Measurements from ENCODE around the gene SLC22A1.
"Not testable (repeated sequence)": the region's sequence is repeated elsewhere in the genome, so short reads cannot be mapped to it uniquely, and the experiment has no call there.

Gene SLC22A1

GRCh38 chr6:160124007-160124406, 2.4 kb downstream of the SLC22A1 start:
- Histone ChIP-seq H3K4me3 (ENCODE audit: low read depth in 1 of 2, low read length in 2 of 2) (no peak overlapping the region), H3K27me3 (ENCODE audit: low read depth, low read length) (no peaks in the 10 kb centered on the region), H3K36me3 (ENCODE audit: control insufficient read depth in 1 of 2, insufficient read depth in 2 of 2, low read length in 2 of 2) (no peaks in the 10 kb centered on the region)

GRCh38 chr6:160124605-160125004, 3.0 kb downstream of the SLC22A1 start:
- Histone ChIP-seq H3K36me3 (ENCODE audit: control insufficient read depth in 1 of 2, insufficient read depth in 2 of 2, low read length in 2 of 2) (no peaks in the 10 kb centered on the region), H3K27ac (ENCODE audit: low read length) (no peak overlapping the region), H3K4me1 (ENCODE audit: control insufficient read depth in 1 of 2, insufficient read depth in 2 of 2, low read length in 2 of 2) (no peaks in the 10 kb centered on the region)

More at GRCh38 chr6:160124007-160124406, 2.4 kb downstream of the SLC22A1 start:
- Histone ChIP-seq H3K9me3 (ENCODE audit: control insufficient read depth in 1 of 2, low read length in 2 of 2) (no peaks in the 10 kb centered on the region), H3K4me1 (ENCODE audit: control insufficient read depth in 1 of 2, insufficient read depth in 2 of 2, low read length in 2 of 2) (no peaks in the 10 kb centered on the region), H3K27ac (ENCODE audit: low read length) (no peak overlapping the region)

GRCh38 chr6:160125105-160125504, 3.5 kb downstream of the SLC22A1 start:
- not testable (repeated sequence) for H3K4me3 ChIP-seq (ENCODE audit: low read depth in 1 of 2, low read length in 2 of 2); H3K4me1 ChIP-seq (ENCODE audit: control insufficient read depth in 1 of 2, insufficient read depth in 2 of 2, low read length in 2 of 2); H3K36me3 ChIP-seq (ENCODE audit: control insufficient read depth in 1 of 2, insufficient read depth in 2 of 2, low read length in 2 of 2); H3K27me3 ChIP-seq (ENCODE audit: low read depth, low read length); H3K9me3 ChIP-seq (ENCODE audit: control insufficient read depth in 1 of 2, low read length in 2 of 2); H3K27ac ChIP-seq (ENCODE audit: low read length)

More at GRCh38 chr6:160124605-160125004, 3.0 kb downstream of the SLC22A1 start:
- Histone ChIP-seq H3K4me3 (ENCODE audit: low read depth in 1 of 2, low read length in 2 of 2) (no peak overlapping the region), H3K27me3 (ENCODE audit: low read depth, low read length) (no peaks in the 10 kb centered on the region), H3K9me3 (ENCODE audit: control insufficient read depth in 1 of 2, low read length in 2 of 2) (no peaks in the 10 kb centered on the region)

- no peaks in the 10 kb centered on the region for H3K4me1 ChIP-seq (ENCODE audit: control insufficient read depth in 1 of 2, insufficient read depth in 2 of 2, low read length in 2 of 2)
- no peaks in the 10 kb centered on the region for H3K36me3 ChIP-seq (ENCODE audit: control insufficient read depth in 1 of 2, insufficient read depth in 2 of 2, low read length in 2 of 2)
- no peaks in the 10 kb centered on the region for H3K9me3 ChIP-seq (ENCODE audit: control insufficient read depth in 1 of 2, low read length in 2 of 2)
- no peaks in the 10 kb centered on the region for H3K27me3 ChIP-seq (ENCODE audit: low read depth, low read length)
- no peak overlapping the region for H3K4me3 ChIP-seq (ENCODE audit: low read depth in 1 of 2, low read length in 2 of 2)
- no peak overlapping the region for H3K27ac ChIP-seq (ENCODE audit: low read length)
These were observed 5.9 kb downstream of the SLC22A1 start for GRCh38 chr6:160127270-160128124.

- H3K4me3 ChIP-seq (ENCODE audit: low read depth in 1 of 2, low read length in 2 of 2): no peak overlapping the region
- no peaks in the 10 kb centered on the region for H3K27me3 ChIP-seq (ENCODE audit: low read depth, low read length)
- no peak overlapping the region for H3K27ac ChIP-seq (ENCODE audit: low read length)
- H3K9me3 ChIP-seq (ENCODE audit: control insufficient read depth in 1 of 2, low read length in 2 of 2): no peaks in the 10 kb centered on the region
- H3K4me1 ChIP-seq (ENCODE audit: control insufficient read depth in 1 of 2, insufficient read depth in 2 of 2, low read length in 2 of 2): no peaks in the 10 kb centered on the region
- no peaks in the 10 kb centered on the region for H3K36me3 ChIP-seq (ENCODE audit: control insufficient read depth in 1 of 2, insufficient read depth in 2 of 2, low read length in 2 of 2)
These were observed 6.6 kb downstream of the SLC22A1 start for GRCh38 chr6:160128125-160128683.

- Histone ChIP-seq H3K4me1 (ENCODE audit: control insufficient read depth in 1 of 2, insufficient read depth in 2 of 2, low read length in 2 of 2) (no peaks in the 10 kb centered on the region), H3K27me3 (ENCODE audit: low read depth, low read length) (no peaks in the 10 kb centered on the region), H3K9me3 (ENCODE audit: control insufficient read depth in 1 of 2, low read length in 2 of 2) (no peaks in the 10 kb centered on the region)
These were observed 7.4 kb downstream of the SLC22A1 start for GRCh38 chr6:160128879-160129516.

GRCh38 chr6:160129881-160130615, 8.4 kb downstream of the SLC22A1 start:
- no peaks in the 10 kb centered on the region for H3K36me3 ChIP-seq (ENCODE audit: control insufficient read depth in 1 of 2, insufficient read depth in 2 of 2, low read length in 2 of 2)
- no peaks in the 10 kb centered on the region for H3K4me1 ChIP-seq (ENCODE audit: control insufficient read depth in 1 of 2, insufficient read depth in 2 of 2, low read length in 2 of 2)
- no peak overlapping the region for H3K27ac ChIP-seq (ENCODE audit: low read length)
- no peaks in the 10 kb centered on the region for H3K27me3 ChIP-seq (ENCODE audit: low read depth, low read length)
- no peak overlapping the region for H3K4me3 ChIP-seq (ENCODE audit: low read depth in 1 of 2, low read length in 2 of 2)
- H3K9me3 ChIP-seq (ENCODE audit: control insufficient read depth in 1 of 2, low read length in 2 of 2): no peaks in the 10 kb centered on the region

More at GRCh38 chr6:160128879-160129516, 7.4 kb downstream of the SLC22A1 start:
- Histone ChIP-seq H3K4me3 (ENCODE audit: low read depth in 1 of 2, low read length in 2 of 2) (no peak overlapping the region), H3K27ac (ENCODE audit: low read length) (no peak overlapping the region), H3K36me3 (ENCODE audit: control insufficient read depth in 1 of 2, insufficient read depth in 2 of 2, low read length in 2 of 2) (no peaks in the 10 kb centered on the region)

GRCh38 chr6:160130729-160131484, 9.3 kb downstream of the SLC22A1 start:
- H3K36me3 ChIP-seq (ENCODE audit: control insufficient read depth in 1 of 2, insufficient read depth in 2 of 2, low read length in 2 of 2): no peaks in the 10 kb centered on the region
- H3K27ac ChIP-seq (ENCODE audit: low read length): no peak overlapping the region
- no peak overlapping the region for H3K4me3 ChIP-seq (ENCODE audit: low read depth in 1 of 2, low read length in 2 of 2)
- H3K4me1 ChIP-seq (ENCODE audit: control insufficient read depth in 1 of 2, insufficient read depth in 2 of 2, low read length in 2 of 2): no peaks in the 10 kb centered on the region
- H3K9me3 ChIP-seq (ENCODE audit: control insufficient read depth in 1 of 2, low read length in 2 of 2): no peaks in the 10 kb centered on the region
- no peaks in the 10 kb centered on the region for H3K27me3 ChIP-seq (ENCODE audit: low read depth, low read length)

GRCh38 chr6:160131636-160132296, 10.2 kb downstream of the SLC22A1 start:
- H3K4me3 ChIP-seq (ENCODE audit: low read depth in 1 of 2, low read length in 2 of 2): no peak overlapping the region
- no peaks in the 10 kb centered on the region for H3K9me3 ChIP-seq (ENCODE audit: control insufficient read depth in 1 of 2, low read length in 2 of 2)
- no peaks in the 10 kb centered on the region for H3K36me3 ChIP-seq (ENCODE audit: control insufficient read depth in 1 of 2, insufficient read depth in 2 of 2, low read length in 2 of 2)
- no peaks in the 10 kb centered on the region for H3K27me3 ChIP-seq (ENCODE audit: low read depth, low read length)
- H3K27ac ChIP-seq (ENCODE audit: low read length): no peak overlapping the region
- no peaks in the 10 kb centered on the region for H3K4me1 ChIP-seq (ENCODE audit: control insufficient read depth in 1 of 2, insufficient read depth in 2 of 2, low read length in 2 of 2)

GRCh38 chr6:160132297-160132637, 10.7 kb downstream of the SLC22A1 start:
- Histone ChIP-seq H3K36me3 (ENCODE audit: control insufficient read depth in 1 of 2, insufficient read depth in 2 of 2, low read length in 2 of 2) (no peaks in the 10 kb centered on the region), H3K4me3 (ENCODE audit: low read depth in 1 of 2, low read length in 2 of 2) (no peak overlapping the region), H3K9me3 (ENCODE audit: control insufficient read depth in 1 of 2, low read length in 2 of 2) (no peaks in the 10 kb centered on the region), H3K4me1 (ENCODE audit: control insufficient read depth in 1 of 2, insufficient read depth in 2 of 2, low read length in 2 of 2) (no peaks in the 10 kb centered on the region), H3K27me3 (ENCODE audit: low read depth, low read length) (no peaks in the 10 kb centered on the region), H3K27ac (ENCODE audit: low read length) (no peak overlapping the region)

Data from muscle layer of duodenum (tissue), 2 donors.